GM12801 (cell line): Measurements from ENCODE around the gene FBXO38.

ENCODE experiments used
- TF ChIP-seq, protein P1 (sequence below): IDR thresholded peaks from one replicate; pipeline ENCODE4 v1.5.1; 2011; ENCODE audit warnings: control low read depth; ENCODE audit not compliant: insufficient read length; ENCODE audit errors: extremely low read depth

FBXO38 gene

DNA sequence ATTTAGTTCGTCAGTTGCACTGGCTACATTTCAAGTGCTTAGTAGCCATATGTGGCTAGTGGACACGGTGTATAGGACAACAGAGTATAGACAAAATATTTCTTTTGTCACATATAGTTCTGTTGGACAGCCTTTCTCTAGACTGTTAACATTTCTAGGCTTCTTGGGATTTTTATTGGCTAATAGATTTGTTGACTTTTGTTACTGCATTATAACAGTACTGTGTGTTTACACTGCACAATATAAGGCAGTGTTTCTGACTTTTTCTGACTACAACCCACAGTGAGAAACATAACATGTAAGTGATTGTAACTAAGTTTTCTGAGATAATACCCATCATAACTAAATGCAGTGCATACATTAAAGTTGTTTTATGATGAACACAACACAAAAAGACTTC, 11.3 kb downstream of the FBXO38 start:
- TF ChIP-seq, protein P1, sequence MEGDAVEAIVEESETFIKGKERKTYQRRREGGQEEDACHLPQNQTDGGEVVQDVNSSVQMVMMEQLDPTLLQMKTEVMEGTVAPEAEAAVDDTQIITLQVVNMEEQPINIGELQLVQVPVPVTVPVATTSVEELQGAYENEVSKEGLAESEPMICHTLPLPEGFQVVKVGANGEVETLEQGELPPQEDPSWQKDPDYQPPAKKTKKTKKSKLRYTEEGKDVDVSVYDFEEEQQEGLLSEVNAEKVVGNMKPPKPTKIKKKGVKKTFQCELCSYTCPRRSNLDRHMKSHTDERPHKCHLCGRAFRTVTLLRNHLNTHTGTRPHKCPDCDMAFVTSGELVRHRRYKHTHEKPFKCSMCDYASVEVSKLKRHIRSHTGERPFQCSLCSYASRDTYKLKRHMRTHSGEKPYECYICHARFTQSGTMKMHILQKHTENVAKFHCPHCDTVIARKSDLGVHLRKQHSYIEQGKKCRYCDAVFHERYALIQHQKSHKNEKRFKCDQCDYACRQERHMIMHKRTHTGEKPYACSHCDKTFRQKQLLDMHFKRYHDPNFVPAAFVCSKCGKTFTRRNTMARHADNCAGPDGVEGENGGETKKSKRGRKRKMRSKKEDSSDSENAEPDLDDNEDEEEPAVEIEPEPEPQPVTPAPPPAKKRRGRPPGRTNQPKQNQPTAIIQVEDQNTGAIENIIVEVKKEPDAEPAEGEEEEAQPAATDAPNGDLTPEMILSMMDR: no peak

GRCh38 chr5:148397968-148398595, 14.3 kb downstream of the FBXO38 start:
- TF ChIP-seq, protein P1: no peak

DNA sequence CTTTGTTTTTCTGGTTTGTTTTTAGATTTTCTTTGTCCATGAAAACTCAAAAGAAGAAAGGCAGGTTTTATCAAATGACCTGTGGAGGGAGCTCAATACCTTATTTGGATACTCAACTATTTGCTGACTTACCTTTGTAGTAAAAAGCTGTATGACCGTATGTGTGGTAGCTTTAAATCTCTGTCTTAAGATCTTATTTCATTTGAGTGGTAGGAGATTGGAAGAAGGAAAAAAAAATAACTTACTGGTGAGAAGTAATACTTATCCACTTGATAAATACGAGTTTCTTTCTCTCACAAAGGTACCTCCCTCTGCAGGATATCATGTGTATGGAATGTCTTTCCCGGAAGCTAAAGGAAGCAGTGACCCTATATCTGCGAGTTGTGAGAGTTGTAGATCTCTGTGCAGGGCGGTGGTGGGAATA, 15.0 kb downstream of the FBXO38 start:
- TF ChIP-seq, protein P1: no peak

DNA sequence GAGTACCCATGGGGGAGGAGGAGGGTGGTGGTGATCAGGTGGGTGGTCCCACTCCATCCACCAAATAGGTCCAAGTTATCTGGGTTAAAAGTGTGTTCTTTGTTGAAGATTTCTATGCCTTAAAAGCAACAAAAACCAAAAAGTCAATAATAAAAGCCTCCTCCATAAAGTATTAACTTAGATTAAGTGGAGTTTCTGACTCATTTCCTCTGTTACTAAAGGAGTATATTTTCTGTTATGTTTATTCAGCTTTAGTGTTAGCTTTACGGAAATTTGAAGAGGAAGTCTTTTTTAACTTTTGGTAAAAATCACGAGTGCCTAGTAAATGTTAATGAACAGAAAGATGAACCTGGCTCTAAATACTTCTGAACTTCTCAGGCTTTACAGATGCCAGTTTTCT, 17.8 kb downstream of the FBXO38 start:
- TF ChIP-seq, protein P1: no peak

GRCh38 chr5:148403344-148403743, 19.6 kb downstream of the FBXO38 start:
- TF ChIP-seq, protein P1: no peak

GRCh38 chr5:148406406-148406805, 22.6 kb downstream of the FBXO38 start:
- TF ChIP-seq, protein P1: no peak

- TF ChIP-seq, protein P1: no peak
These were observed 24.3 kb downstream of the FBXO38 start for GRCh38 chr5:148408092-148408491.
